Measurements from ENCODE around the gene CECR2. TPM values are rescaled to one million over a fixed set of nuclear protein-coding genes. Genes with fewer than 3 reads are reported as not detected.

The CECR2 gene
- total RNA-seq, 8 experiments from 2014 or later = 0.09 to 18.4 (median 6.5) TPM

DNA sequence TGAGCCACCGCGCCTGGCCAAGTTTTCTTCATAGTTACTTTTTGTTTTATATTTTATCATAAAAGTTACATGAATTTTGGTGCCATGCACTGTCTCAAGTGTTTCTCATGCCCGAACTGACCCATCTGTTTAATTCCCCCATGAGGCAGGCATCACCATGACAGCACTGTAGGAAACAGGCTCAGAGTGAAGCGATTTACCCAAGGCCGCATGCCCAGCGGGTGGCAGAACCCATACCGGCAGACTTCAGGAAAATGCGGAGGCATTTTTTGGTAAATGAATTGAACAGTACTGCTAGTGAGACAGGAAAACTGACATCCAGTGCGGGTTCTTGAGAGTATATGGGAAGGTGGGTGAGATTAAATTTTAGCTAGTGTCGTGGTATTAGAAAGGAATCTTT lies 19.0 kb downstream of the CECR2 start:
- no peak overlapping the region for H3K4me3 ChIP-seq
- ATAC-seq (replicated peaks in 6 of 8) = no peak
- in situ Hi-C loops (cut with MboI; ENCODE audit: low pct_unique_long_range_greater_than_20kb in 2 of 9, low sequenced_read_pairs in 9 of 9, unreplicated experiment in 9 of 9) = loop anchor here in 1 of 9 experiments (25.0 kb wide), 1 partner anchor 99 kb away; no protein-coding TSS in a partner anchor
- H3K4me1 ChIP-seq (replicated peaks in 1 of 2) = no peaks in the 10 kb centered on the region
- no peak overlapping the region for H3K27ac ChIP-seq
- WGBS, 10 experiments = 48 to 100% (median 87%) methylated on average over 1 to 10 of the region's 10 CpGs; no CpG with 5 or more reads in 1 of the 10 experiments

- no peak overlapping the region for H3K4me3 ChIP-seq
- WGBS, 10 experiments = 0 to 100% (median 37%) methylated on average over 1 to 5 of the region's 5 CpGs
- ATAC-seq (replicated peaks in 6 of 8) = no peak
- H3K4me1 ChIP-seq (replicated peaks in 1 of 2) = no peaks in the 10 kb centered on the region
- no peak overlapping the region for H3K27ac ChIP-seq
- in situ Hi-C loops (cut with MboI; ENCODE audit: low pct_unique_long_range_greater_than_20kb in 2 of 9, low sequenced_read_pairs in 9 of 9, unreplicated experiment in 9 of 9) = loop anchor here in 1 of 9 experiments (25.0 kb wide), 1 partner anchor 97 kb away; no protein-coding TSS in a partner anchor
Observed at GRCh38 chr22:17390087-17390486, 20.8 kb downstream of the CECR2 start.

DNA sequence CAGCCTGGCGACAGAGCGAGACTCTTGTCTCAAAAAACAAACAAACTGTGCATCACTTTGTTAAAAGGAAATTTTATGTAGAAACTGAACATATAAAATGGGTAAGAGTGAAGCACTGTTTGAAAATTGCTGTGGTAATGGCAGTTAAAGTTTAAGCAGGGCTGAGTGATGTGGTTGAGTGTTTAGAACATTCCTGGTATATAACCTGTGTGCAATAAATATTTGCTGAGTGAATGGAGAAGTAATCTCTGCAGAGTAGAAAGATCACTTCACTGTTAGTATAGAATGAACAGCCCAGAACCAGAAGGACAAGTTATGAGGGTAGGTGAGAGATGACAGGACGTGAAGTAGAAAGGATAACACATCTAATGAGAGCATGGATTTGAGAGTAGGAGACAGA lies 27.3 kb downstream of the CECR2 start:
- in situ Hi-C loops (cut with MboI; ENCODE audit: low pct_unique_long_range_greater_than_20kb in 2 of 9, low sequenced_read_pairs in 9 of 9, unreplicated experiment in 9 of 9) = loop anchor here in 1 of 9 experiments (25.0 kb wide), 1 partner anchor 91 kb away; no protein-coding TSS in a partner anchor
- no peak for ATAC-seq (replicated peaks in 6 of 8)
- H3K4me1 ChIP-seq (replicated peaks in 1 of 2) = no peaks in the 10 kb centered on the region
- H3K27ac ChIP-seq = no peak overlapping the region
- WGBS, 10 experiments = 0 to 100% (median 75%) methylated on average over 1 to 3 of the region's 3 CpGs; no CpG with 5 or more reads in 4 of the 10 experiments
- H3K4me3 ChIP-seq = no peak overlapping the region

GRCh38 chr22:17397756-17398547 lies 28.7 kb downstream of the CECR2 start:
- Histone ChIP-seq H3K4me3 (no peak overlapping the region), H3K27ac (no peak overlapping the region), H3K4me1 (replicated peaks in 1 of 2) (no peaks in the 10 kb centered on the region)
- WGBS, 10 experiments = 0 to 100% (median 88%) methylated on average over 1 to 11 of the region's 11 CpGs
- in situ Hi-C loops (cut with MboI; ENCODE audit: low pct_unique_long_range_greater_than_20kb in 2 of 9, low sequenced_read_pairs in 9 of 9, unreplicated experiment in 9 of 9) = loop anchor here in 1 of 9 experiments (25.0 kb wide), 1 partner anchor 89 kb away; no protein-coding TSS in a partner anchor
- ATAC-seq (replicated peaks in 6 of 8) = peak in 5 of 8 experiments; percentile 33 to 63 (median 50)

- no peak for ATAC-seq (replicated peaks in 6 of 8)
- Histone ChIP-seq H3K4me3 (no peak overlapping the region), H3K4me1 (replicated peaks in 1 of 2) (no peaks in the 10 kb centered on the region), H3K27ac (no peak overlapping the region)
- WGBS, 10 experiments = 29 to 83% (median 66%) methylated on average over 1 to 3 of the region's 3 CpGs; no CpG with 5 or more reads in 6 of the 10 experiments
- in situ Hi-C loops (cut with MboI; ENCODE audit: low pct_unique_long_range_greater_than_20kb in 2 of 9, low sequenced_read_pairs in 9 of 9, unreplicated experiment in 9 of 9) = loop anchor here in 1 of 9 experiments (25.0 kb wide), 1 partner anchor 88 kb away; no protein-coding TSS in a partner anchor
Observed at GRCh38 chr22:17400305-17400704, 31.0 kb downstream of the CECR2 start.

DNA sequence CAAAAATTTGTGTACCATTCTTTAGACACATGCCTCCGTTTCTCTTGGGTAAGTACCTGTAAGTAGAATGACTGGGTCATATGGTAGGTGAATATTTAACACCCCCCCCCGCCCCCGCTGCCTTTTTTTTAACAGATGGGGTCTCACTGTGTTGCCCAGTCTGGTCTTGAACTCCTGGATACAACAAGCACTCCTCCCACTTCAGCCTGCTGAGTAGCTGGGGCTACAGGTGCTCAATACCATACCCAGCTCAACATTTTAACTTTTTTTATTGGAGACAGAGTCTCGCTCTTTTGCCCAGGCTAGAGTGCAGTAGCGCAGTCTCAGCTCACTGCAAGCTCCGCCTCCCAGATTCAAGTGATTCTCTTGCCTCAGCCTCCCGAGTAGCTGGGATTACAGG lies 32.5 kb downstream of the CECR2 start:
- H3K4me1 ChIP-seq (replicated peaks in 1 of 2) = no peaks in the 10 kb centered on the region
- 19 to 100% (median 96%) methylated on average over 1 to 6 of the region's 7 CpGs; no CpG with 5 or more reads in 2 of the 10 experiments for WGBS, 10 experiments
- in situ Hi-C loops (cut with MboI; ENCODE audit: low pct_unique_long_range_greater_than_20kb in 2 of 9, low sequenced_read_pairs in 9 of 9, unreplicated experiment in 9 of 9) = loop anchor here in 1 of 9 experiments (25.0 kb wide), 1 partner anchor 89 kb away; no protein-coding TSS in a partner anchor

DNA sequence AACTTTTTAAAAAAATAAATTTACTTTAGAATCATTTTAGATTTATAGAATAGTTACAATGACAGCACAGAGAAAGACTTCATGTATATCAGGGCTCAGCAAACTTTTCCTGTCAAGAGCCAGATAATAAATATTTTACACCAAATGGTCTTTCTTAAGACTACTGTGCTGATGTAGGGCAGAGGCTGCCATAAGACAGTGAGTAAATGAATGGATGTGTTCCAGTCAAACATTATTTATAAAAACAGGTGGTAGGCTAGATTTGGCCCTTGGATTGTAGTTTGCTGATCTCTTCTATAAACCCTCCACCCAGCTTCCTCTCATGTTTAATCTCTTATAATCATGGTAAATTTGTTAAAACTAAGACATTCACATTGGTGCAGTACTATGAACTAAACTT lies 33.0 kb downstream of the CECR2 start:
- H3K27ac ChIP-seq = no peak overlapping the region
- H3K4me1 ChIP-seq (replicated peaks in 1 of 2) = no peaks in the 10 kb centered on the region
- H3K4me3 ChIP-seq = no peak overlapping the region
- ATAC-seq (replicated peaks in 6 of 8) = no peak
- in situ Hi-C loops (cut with MboI; ENCODE audit: low pct_unique_long_range_greater_than_20kb in 2 of 9, low sequenced_read_pairs in 9 of 9, unreplicated experiment in 9 of 9) = loop anchor here in 1 of 9 experiments (25.0 kb wide), 1 partner anchor 90 kb away; no protein-coding TSS in a partner anchor

More for the DNA sequence above, 32.5 kb downstream of the CECR2 start:
- no peak overlapping the region for H3K4me3 ChIP-seq
- no peak overlapping the region for H3K27ac ChIP-seq
- ATAC-seq (replicated peaks in 6 of 8) = no peak

DNA sequence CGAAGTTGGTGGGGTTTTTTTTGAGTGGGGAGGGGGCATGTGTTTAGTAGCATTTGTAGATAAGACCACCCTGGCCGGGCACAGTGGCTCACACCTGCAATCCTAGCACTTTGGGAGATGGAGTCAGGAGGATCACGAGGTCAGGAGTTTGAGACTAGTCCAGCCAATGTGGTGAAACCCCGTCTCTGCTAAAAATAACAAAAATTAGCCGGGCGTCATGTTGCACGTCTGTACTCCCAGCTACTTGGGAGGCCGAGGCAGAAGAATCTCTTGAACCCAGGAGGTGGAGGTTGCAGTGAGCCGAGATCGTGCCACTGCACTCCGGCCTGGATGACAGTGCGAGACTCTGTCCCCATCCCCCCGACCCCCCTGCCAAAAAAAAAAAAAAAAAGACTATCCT lies 34.6 kb downstream of the CECR2 start:
- no peak for ATAC-seq (replicated peaks in 6 of 8)
- WGBS, 10 experiments = 21 to 100% (median 86%) methylated on average over 1 to 9 of the region's 13 CpGs
- in situ Hi-C loops (cut with MboI; ENCODE audit: low pct_unique_long_range_greater_than_20kb in 2 of 9, low sequenced_read_pairs in 9 of 9, unreplicated experiment in 9 of 9) = loop anchor here in 1 of 9 experiments (25.0 kb wide), 1 partner anchor 92 kb away; no protein-coding TSS in a partner anchor
- H3K27ac ChIP-seq = no peak overlapping the region
- H3K4me3 ChIP-seq = no peak overlapping the region
- no peaks in the 10 kb centered on the region for H3K4me1 ChIP-seq (replicated peaks in 1 of 2)

- 17 to 100% (median 71%) methylated on average over 1 to 5 of the region's 5 CpGs; no CpG with 5 or more reads in 1 of the 10 experiments for WGBS, 10 experiments
- in situ Hi-C loops (cut with MboI; ENCODE audit: low pct_unique_long_range_greater_than_20kb in 2 of 9, low sequenced_read_pairs in 9 of 9, unreplicated experiment in 9 of 9) = loop anchor here in 1 of 9 experiments (25.0 kb wide), 1 partner anchor 95 kb away; no protein-coding TSS in a partner anchor
- no peak overlapping the region for H3K27ac ChIP-seq
Observed at GRCh38 chr22:17407643-17408042, 38.4 kb downstream of the CECR2 start.

GRCh38 chr22:17410576-17410975 lies 41.3 kb downstream of the CECR2 start:
- in situ Hi-C loops (cut with MboI; ENCODE audit: low pct_unique_long_range_greater_than_20kb in 2 of 9, low sequenced_read_pairs in 9 of 9, unreplicated experiment in 9 of 9) = loop anchor here in 1 of 9 experiments (25.0 kb wide), 1 partner anchor 98 kb away; no protein-coding TSS in a partner anchor
- ATAC-seq (replicated peaks in 6 of 8) = no peak
- WGBS, 10 experiments = 17 to 100% (median 80%) methylated on average over 1 to 4 of the region's 4 CpGs; no CpG with 5 or more reads in 3 of the 10 experiments
- H3K4me3 ChIP-seq = no peak overlapping the region
- H3K27ac ChIP-seq = no peak overlapping the region
- H3K4me1 ChIP-seq (replicated peaks in 1 of 2) = peaks cover 10 to 13% of the 10 kb centered on the region in 2 donors

More at GRCh38 chr22:17407643-17408042, 38.4 kb downstream of the CECR2 start:
- ATAC-seq (replicated peaks in 6 of 8) = no peak
- H3K4me1 ChIP-seq (replicated peaks in 1 of 2) = peaks cover 6 to 9% of the 10 kb centered on the region in 2 donors
- no peak overlapping the region for H3K4me3 ChIP-seq

- peak in 2 of 8 experiments; percentile 37 to 41 for ATAC-seq (replicated peaks in 6 of 8)
- WGBS, 10 experiments = 0 to 77% (median 29%) methylated on average over 1 to 3 of the region's 3 CpGs; no CpG with 5 or more reads in 2 of the 10 experiments
- Histone ChIP-seq H3K4me3 (no peak overlapping the region), H3K27ac (no peak overlapping the region), H3K4me1 (replicated peaks in 1 of 2) (peaks cover 13% of the 10 kb centered on the region in 2 donors)
- in situ Hi-C loops (cut with MboI; ENCODE audit: low pct_unique_long_range_greater_than_20kb in 2 of 9, low sequenced_read_pairs in 9 of 9, unreplicated experiment in 9 of 9) = loop anchor here in 1 of 9 experiments (25.0 kb wide), 1 partner anchor 99 kb away; no protein-coding TSS in a partner anchor
Observed at GRCh38 chr22:17411213-17411612, 42.0 kb downstream of the CECR2 start.

GRCh38 chr22:17412232-17412631 lies 43.0 kb downstream of the CECR2 start:
- ATAC-seq (replicated peaks in 6 of 8) = peak in 1 of 8 experiments; percentile 32
- in situ Hi-C loops (cut with MboI; ENCODE audit: low pct_unique_long_range_greater_than_20kb in 2 of 9, low sequenced_read_pairs in 9 of 9, unreplicated experiment in 9 of 9) = loop anchor here in 1 of 9 experiments (25.0 kb wide), 1 partner anchor 100 kb away; no protein-coding TSS in a partner anchor
- no peak overlapping the region for H3K4me3 ChIP-seq
- WGBS, 10 experiments = 31 to 100% (median 77%) methylated on average over 1 to 6 of the region's 6 CpGs; no CpG with 5 or more reads in 1 of the 10 experiments
- no peak overlapping the region for H3K27ac ChIP-seq
- peaks cover 13% of the 10 kb centered on the region in 2 donors for H3K4me1 ChIP-seq (replicated peaks in 1 of 2)

GRCh38 chr22:17418890-17419324 lies 49.6 kb downstream of the CECR2 start:
- H3K4me1 ChIP-seq (replicated peaks in 1 of 2) = peaks cover 2% of the 10 kb centered on the region in 2 donors
- ATAC-seq (replicated peaks in 6 of 8) = no peak
- no peak overlapping the region for H3K4me3 ChIP-seq
- 20 to 100% (median 93%) methylated on average over 1 to 6 of the region's 27 CpGs; no CpG with 5 or more reads in 4 of the 10 experiments for WGBS, 10 experiments
- in situ Hi-C loops (cut with MboI; ENCODE audit: low pct_unique_long_range_greater_than_20kb in 2 of 9, low sequenced_read_pairs in 9 of 9, unreplicated experiment in 9 of 9) = loop anchor here in 1 of 9 experiments (25.0 kb wide), 1 partner anchor 107 kb away; no protein-coding TSS in a partner anchor
- H3K27ac ChIP-seq = no peak overlapping the region

Measured in motor neuron (in vitro differentiated cells).